HUES6 (cell line): ENCODE data around the gene SMKR1.
"Not testable (repeated sequence)": the region's sequence is repeated elsewhere in the genome, so short reads cannot be mapped to it uniquely, and the experiment has no call there.

ENCODE experiments used
- H3K27ac ChIP-seq: 2 replicates; pipeline ENCODE4 v1.7.0; 2013; ENCODE audit warnings: low read depth, mild to moderate bottlenecking, low read length, inconsistent platforms
- H3K27me3 ChIP-seq: 2 replicates; pipeline ENCODE4 v1.6.1; 2013; ENCODE audit warnings: low read length; ENCODE audit not compliant: control insufficient read depth, insufficient read depth
- H3K36me3 ChIP-seq: 2 replicates; pipeline ENCODE4 v1.6.1; 2013; ENCODE audit warnings: low read length; ENCODE audit not compliant: control insufficient read depth, insufficient read depth
- H3K4me1 ChIP-seq: 2 replicates; pipeline ENCODE4 v1.6.1; 2013; ENCODE audit warnings: low read length; ENCODE audit not compliant: control insufficient read depth, insufficient read depth
- H3K4me3 ChIP-seq: 2 replicates; pipeline ENCODE4 v1.5.1; 2013; ENCODE audit warnings: low read depth, low read length
- H3K9ac ChIP-seq: one replicate; pipeline ENCODE4 v1.6.1; 2013; ENCODE audit warnings: mild to moderate bottlenecking, low read length
- H3K9me3 ChIP-seq: 2 replicates; pipeline ENCODE4 v1.6.1; 2013; ENCODE audit warnings: low read depth, low read length; ENCODE audit not compliant: control insufficient read depth, insufficient read depth

SMKR1 gene

GRCh38 chr7:129523924-129524323, 21.6 kb downstream of the SMKR1 start:
- no peaks in the 10 kb centered on the region for H3K36me3 ChIP-seq

GRCh38 chr7:129524405-129524804, 22.1 kb downstream of the SMKR1 start:
- H3K4me3 ChIP-seq, H3K9ac ChIP-seq: not testable (repeated sequence)
- H3K27me3 ChIP-seq, result peaks cover 11% of the 10 kb centered on the region; the same call in 1 of the 2 replicates

More at GRCh38 chr7:129523924-129524323, 21.6 kb downstream of the SMKR1 start:
- peaks cover 8% of the 10 kb centered on the region for H3K4me1 ChIP-seq
- peaks cover 11% of the 10 kb centered on the region; the same call in 1 of the 2 replicates for H3K27me3 ChIP-seq
- H3K27ac ChIP-seq, result no peak overlapping the region
- no peak overlapping the region for H3K4me3 ChIP-seq
- H3K9me3 ChIP-seq, result no peaks in the 10 kb centered on the region
- H3K9ac ChIP-seq, result no peak overlapping the region

GRCh38 chr7:129525225-129525862, 23.0 kb downstream of the SMKR1 start:
- no peaks in the 10 kb centered on the region for H3K36me3 ChIP-seq
- peaks cover 3% of the 10 kb centered on the region; the same call in 1 of the 2 replicates for H3K4me1 ChIP-seq
- no peak overlapping the region for H3K27ac ChIP-seq
- H3K27me3 ChIP-seq, result peaks cover 11% of the 10 kb centered on the region; the same call in 1 of the 2 replicates
- no peak overlapping the region for H3K4me3 ChIP-seq
- H3K9ac ChIP-seq, result no peak overlapping the region
- no peaks in the 10 kb centered on the region for H3K9me3 ChIP-seq

More at GRCh38 chr7:129524405-129524804, 22.1 kb downstream of the SMKR1 start:
- H3K9me3 ChIP-seq, H3K36me3 ChIP-seq, H3K4me1 ChIP-seq, H3K27ac ChIP-seq: not testable (repeated sequence)

GRCh38 chr7:129529643-129530042, 27.3 kb downstream of the SMKR1 start:
- Histone ChIP-seq H3K4me3 (no peak overlapping the region), H3K27me3 (no peaks in the 10 kb centered on the region), H3K36me3 (no peaks in the 10 kb centered on the region), H3K9ac (no peak overlapping the region), H3K4me1 (peaks cover 30% of the 10 kb centered on the region; the same call in 1 of the 2 replicates), H3K9me3 (no peaks in the 10 kb centered on the region), H3K27ac (no peak overlapping the region)

- H3K4me1 ChIP-seq, result peaks cover 30% of the 10 kb centered on the region; the same call in 1 of the 2 replicates
- H3K4me3 ChIP-seq, result no peak overlapping the region
- no peak overlapping the region for H3K9ac ChIP-seq
- H3K27ac ChIP-seq, result no peak overlapping the region
- H3K36me3 ChIP-seq, result no peaks in the 10 kb centered on the region
- H3K9me3 ChIP-seq, result no peaks in the 10 kb centered on the region
- no peaks in the 10 kb centered on the region for H3K27me3 ChIP-seq
Observed at GRCh38 chr7:129530795-129531391, 28.6 kb downstream of the SMKR1 start.

GRCh38 chr7:129531721-129532120, 29.4 kb downstream of the SMKR1 start:
- no peak overlapping the region for H3K9ac ChIP-seq
- H3K27me3 ChIP-seq, result no peaks in the 10 kb centered on the region
- no peaks in the 10 kb centered on the region for H3K9me3 ChIP-seq
- H3K27ac ChIP-seq, result no peak overlapping the region
- no peak overlapping the region for H3K4me3 ChIP-seq
- H3K4me1 ChIP-seq, result peaks cover 30% of the 10 kb centered on the region; the same call in 1 of the 2 replicates
- no peaks in the 10 kb centered on the region for H3K36me3 ChIP-seq

GRCh38 chr7:129532375-129532774, 30.0 kb downstream of the SMKR1 start:
- Histone ChIP-seq H3K9me3 (no peaks in the 10 kb centered on the region), H3K27ac (no peak overlapping the region), H3K4me3 (no peak overlapping the region), H3K36me3 (no peaks in the 10 kb centered on the region), H3K27me3 (no peaks in the 10 kb centered on the region), H3K4me1 (peaks cover 30% of the 10 kb centered on the region; the same call in 1 of the 2 replicates), H3K9ac (no peak overlapping the region)

- H3K27me3 ChIP-seq, H3K36me3 ChIP-seq, H3K4me3 ChIP-seq, H3K9me3 ChIP-seq: not testable (repeated sequence)
- H3K4me1 ChIP-seq, result peaks cover 30% of the 10 kb centered on the region; the same call in 1 of the 2 replicates
- peak overlapping the region; percentile 55; the same call in 1 of the 2 replicates for H3K27ac ChIP-seq
- H3K9ac ChIP-seq, result peak overlapping the region; percentile 61
Observed at GRCh38 chr7:129534558-129535274, 32.4 kb downstream of the SMKR1 start.

GRCh38 chr7:129535896-129536295, 33.6 kb downstream of the SMKR1 start:
- Histone ChIP-seq H3K27me3 (no peaks in the 10 kb centered on the region), H3K36me3 (no peaks in the 10 kb centered on the region), H3K9me3 (no peaks in the 10 kb centered on the region), H3K9ac (no peak overlapping the region), H3K27ac (no peak overlapping the region), H3K4me1 (peaks cover 30% of the 10 kb centered on the region; the same call in 1 of the 2 replicates), H3K4me3 (no peak overlapping the region)

GRCh38 chr7:129536323-129536722, 34.0 kb downstream of the SMKR1 start:
- no peaks in the 10 kb centered on the region for H3K36me3 ChIP-seq
- no peaks in the 10 kb centered on the region for H3K9me3 ChIP-seq
- H3K27ac ChIP-seq, result no peak overlapping the region
- H3K27me3 ChIP-seq, result no peaks in the 10 kb centered on the region
- H3K4me3 ChIP-seq, result no peak overlapping the region
- H3K4me1 ChIP-seq, result peaks cover 30% of the 10 kb centered on the region; the same call in 1 of the 2 replicates
- H3K9ac ChIP-seq, result no peak overlapping the region

- H3K4me1 ChIP-seq, result peaks cover 9% of the 10 kb centered on the region; the same call in 1 of the 2 replicates
- no peak overlapping the region for H3K27ac ChIP-seq
- no peaks in the 10 kb centered on the region for H3K36me3 ChIP-seq
- no peak overlapping the region for H3K9ac ChIP-seq
- H3K4me3 ChIP-seq, result no peak overlapping the region
- H3K9me3 ChIP-seq, result no peaks in the 10 kb centered on the region
- H3K27me3 ChIP-seq, result no peaks in the 10 kb centered on the region
Observed at GRCh38 chr7:129538790-129539189, 36.5 kb downstream of the SMKR1 start.
